Activated T-cell treated with anti-CD3 and anti-CD28 coated beads, Interleukin-2, amount 50 U/mL, for 48 hours (primary cell): Measurements from ENCODE around the gene MANBA.

Experiments
- DNase-seq, 2 experiments: peaks; one replicate each; pipeline ENCODE4 v3.0.0-alpha.2; 2020

Gene MANBA

DNA sequence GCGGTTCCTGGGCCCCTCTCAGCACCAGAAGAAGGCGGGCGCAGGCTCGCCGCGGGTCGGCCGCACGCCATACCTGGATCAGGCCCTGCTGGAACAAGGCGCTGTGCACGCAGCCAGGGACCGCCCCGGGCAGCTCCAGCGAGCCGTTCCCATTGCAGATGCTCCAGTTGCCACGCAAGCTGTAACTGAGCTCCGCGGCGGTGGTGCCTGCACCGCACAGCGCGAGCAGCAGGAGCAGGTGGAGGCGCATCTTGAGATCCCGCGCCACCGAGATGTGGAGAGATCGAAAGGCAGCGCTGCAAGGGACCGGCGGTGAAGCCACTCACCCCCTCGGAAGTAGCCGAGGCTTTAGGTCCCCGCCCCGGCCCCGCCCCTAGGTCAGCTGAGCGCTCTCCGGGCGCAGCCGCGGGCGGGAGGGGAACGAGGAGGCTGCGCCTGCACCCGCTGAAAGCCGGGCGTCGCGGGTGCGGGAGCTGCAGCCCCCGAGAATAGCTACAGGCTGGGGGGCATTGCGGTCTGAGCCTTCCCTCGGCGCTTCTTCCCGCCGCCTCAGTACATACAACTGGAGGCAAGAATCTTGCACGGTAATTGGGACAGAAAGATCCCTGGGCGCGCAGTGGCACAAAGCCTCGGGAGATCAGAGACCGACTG is at the start of gene MANBA:
Gene MANBA, minus strand, starts transcription at position 324 of the 651 bp plus-strand sequence. Its CDS starts 74 bp downstream, at position 250.
- DNase-seq, result peak; percentile 88 to 89

DNA sequence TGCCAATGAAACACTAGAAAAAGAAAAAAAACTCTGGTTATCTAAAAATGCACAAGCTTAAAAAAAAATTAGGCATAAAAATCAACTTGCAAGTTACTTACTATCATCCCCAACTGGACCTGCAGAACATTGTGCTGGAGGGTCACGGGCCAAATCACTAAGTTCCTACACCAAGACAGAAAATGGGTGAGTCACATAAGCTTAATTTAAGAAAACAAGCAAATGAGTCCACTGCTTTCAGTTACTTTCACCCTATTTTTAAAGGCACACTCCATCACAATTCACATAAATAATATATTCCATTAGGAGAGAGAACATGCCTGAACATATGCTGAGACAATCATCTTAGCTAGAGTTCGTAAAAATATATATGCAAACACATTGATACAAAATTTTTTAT is 48.9 kb upstream of the MANBA start:
- no peak for DNase-seq

DNA sequence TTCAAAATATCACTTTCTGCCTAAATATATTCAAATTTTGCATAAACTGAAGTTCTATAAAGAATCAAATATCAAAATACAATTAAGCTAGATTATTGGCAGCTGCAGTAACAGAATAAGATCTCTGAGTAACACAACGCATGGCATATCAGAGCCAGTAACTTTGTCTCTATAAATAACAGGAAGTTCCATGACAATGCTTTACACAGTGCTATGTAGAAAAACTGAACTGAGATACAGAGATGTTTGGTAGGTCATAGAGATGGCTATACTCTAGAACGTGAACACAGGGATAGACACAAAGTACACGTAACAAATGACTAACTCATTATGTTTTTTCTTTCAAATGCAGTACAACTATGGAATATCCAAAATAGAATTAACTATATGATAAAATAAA is 48.4 kb upstream of the MANBA start:
- DNase-seq, result no peak

DNA sequence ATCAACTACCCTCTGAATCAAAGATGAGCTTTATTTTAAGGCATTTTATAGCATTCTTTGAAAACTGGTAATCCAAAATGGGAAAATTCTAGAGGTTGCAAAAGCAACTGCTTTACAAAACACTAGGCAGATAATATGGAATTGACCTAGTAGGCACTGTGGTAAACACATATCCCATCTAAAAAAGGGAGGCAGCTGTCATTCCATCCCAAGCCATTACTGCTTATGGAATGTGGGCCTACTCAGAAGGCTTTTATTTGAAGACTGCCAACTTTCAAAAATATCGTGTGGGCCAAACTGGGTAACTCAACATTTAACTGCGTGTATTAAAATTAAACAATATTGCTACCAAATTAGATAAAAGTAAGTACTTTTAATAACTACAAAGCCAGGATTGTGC is 47.2 kb upstream of the MANBA start:
- no peak for DNase-seq

DNA sequence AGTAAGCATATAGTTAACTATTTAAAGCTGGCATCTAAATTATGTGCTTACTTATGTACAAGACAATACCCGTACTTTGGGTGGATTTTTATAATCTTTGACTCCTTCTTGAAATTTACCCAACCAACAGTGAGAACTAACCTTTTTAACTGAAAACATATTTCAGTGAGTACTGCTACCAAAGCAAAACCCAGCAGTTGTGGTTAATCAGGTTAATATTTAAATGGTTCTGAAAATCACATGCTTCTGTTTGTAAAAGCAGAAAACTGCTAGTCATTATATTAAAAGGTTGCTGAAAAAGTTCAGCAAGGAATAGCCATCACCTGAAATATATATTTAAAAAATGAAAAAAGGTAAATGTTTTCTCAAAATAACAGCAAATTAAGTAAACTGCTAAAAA is 46.6 kb upstream of the MANBA start:
- no peak for DNase-seq

DNA sequence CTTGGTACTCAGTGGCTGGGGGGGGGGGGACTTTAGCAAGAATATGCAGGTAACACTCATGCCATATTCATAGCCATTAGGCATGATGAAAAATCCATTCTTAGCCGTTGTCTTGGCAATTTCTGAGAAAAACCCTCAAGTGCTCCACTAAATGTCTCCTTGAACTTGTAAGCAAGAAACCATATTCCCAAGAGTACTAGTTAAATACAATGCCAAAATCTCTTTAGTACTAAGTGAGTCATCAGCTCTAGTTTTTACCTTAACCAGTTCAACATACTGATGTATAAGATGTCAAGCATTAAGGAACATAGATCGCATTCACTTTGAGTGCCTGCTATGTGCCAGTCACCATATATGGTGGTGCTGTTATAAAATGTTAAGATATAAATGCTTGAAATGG is 39.0 kb upstream of the MANBA start:
- no peak for DNase-seq

DNA sequence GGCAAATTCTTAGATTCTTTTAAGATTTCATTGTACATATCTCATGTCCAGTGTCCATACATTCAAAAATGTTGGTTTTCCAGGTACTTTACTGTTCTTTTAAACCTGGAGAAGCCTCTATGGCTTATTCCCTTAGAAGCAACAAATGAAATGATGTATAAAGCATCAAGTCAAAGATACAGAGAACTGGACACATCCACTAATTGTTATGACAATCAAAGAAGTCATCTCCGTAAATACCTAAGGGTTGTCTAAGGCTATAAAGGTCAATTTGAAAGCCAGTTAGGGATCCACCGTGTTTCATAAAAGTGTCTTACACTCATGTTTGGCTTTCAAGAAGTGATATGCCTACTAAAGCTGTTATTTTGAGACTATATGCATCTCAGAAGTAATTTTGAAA is 34.2 kb upstream of the MANBA start:
- DNase-seq, result no peak

DNA sequence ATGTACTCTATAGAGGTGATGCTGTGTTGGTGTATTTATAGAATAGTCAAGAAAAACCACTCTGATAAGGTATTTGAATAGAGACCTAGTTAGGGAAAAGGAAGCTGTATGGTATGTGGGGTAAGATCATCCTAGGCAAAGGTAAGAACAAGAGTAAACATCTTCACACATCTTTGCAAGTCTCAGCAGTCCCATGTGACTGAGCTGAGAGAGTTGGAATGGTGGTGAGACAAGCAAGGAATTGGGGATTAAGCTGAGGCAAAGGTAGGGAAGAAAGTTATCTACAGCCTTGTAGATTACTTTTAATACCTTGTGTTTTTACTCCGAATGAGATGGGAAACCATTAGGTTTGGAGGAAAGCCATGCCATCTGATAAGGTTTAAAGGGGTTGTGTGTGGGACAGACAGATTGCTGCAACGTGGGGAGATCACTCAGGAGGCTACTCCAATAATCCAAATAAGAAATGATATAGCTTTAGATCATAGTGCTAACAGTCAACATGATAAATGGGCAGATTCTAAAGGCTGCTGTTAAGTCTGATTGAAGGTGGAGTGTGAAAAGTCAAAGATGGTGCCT is 31.7 kb upstream of the MANBA start:
- no peak for DNase-seq

DNA sequence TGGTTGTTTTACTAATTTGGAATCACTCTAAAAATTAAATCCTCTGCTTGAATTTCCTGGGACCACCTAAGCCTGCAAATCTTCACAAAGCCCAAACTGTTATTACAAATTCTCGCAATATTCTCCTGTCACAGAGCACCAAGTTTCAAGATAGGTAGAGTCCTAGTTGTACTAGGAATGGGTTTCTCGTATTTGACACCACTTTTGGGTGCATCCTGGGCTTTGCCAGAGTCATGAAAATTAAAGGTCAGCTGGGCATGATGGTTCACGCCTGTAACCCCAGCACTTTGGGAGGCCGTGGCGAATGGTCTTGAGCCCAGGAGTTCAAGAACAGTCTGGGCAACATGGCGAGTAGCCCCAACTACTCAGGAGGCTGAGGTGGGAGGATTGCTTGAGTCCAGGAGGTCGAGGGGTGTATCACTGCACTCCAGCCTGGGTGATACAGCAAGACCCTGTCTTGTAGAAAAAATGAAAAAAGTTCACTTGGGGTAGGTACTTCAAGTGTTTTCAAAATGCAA is 30.6 kb upstream of the MANBA start:
- DNase-seq, result no peak

DNA sequence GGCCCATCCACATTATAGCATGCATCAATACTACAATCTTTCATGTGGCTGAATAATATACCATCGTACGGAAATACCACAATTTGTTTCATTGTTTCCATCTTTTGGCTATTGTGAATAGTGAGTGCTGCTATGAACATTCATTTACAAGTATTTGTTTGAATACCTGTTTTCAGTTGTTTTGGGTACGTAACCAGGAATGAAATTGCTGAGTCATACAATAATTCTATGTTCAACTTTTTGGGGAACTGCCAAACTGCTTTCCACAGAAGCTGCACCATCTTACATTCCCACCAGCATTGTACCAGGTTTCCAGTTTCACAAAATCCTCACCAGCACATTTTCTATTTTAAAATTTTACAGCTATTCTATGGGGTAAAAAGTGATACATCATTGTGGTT is 28.5 kb upstream of the MANBA start:
- no peak for DNase-seq

DNA sequence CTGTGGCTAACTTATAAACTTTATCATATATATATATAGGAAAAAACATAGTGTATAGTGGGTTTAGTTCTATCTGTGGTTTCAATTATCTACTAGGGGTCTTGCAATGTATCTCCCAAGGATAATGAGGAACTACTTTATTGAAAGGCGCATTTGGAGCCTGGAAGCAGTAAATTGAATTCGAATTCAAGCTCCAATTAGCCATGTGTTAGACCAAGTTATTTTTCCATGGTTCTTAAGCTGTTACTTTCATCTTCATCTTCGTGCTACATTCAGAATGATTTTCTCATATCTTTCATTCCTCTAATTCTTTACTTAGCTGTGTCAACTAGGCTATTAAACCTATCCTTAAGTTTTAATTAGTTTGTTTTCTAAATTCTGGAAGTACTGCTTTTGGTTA is 27.2 kb upstream of the MANBA start:
- no peak for DNase-seq

DNA sequence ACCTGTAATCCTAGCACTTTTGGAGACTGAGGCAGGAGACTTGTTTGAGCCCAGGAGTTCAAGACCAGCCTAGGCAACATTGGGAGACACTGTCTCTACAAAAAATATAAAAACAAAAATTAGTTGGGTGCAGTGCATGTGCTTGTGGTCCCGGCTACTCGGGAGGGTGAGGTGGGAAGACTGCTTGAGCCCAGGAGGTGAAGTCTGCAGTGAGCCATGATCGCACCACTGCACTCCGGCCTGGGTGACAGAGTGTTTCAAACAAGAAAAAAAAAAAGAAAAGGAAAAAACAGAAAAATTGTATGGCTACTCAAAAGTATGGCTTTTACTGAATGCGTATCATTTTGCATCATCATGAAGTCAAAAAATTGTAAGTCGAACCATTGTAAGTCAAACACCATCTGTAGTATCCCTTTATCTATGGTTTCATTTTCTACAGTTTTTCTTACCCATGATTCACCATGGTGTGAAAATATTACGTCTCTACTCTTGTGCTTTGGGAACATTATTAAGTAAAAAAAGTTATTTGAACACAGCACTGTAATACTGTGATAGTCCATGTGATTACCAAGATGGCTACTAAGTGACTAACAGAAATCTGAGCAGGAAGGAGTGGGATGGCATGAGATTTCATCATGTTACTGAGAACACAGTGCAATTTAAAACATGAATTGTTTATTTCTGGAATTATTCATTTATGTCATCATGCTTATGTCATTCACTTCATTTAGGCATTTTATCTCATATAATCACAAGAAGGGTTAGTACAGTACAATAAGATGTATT is 26.5 kb upstream of the MANBA start:
- DNase-seq, result no peak

DNA sequence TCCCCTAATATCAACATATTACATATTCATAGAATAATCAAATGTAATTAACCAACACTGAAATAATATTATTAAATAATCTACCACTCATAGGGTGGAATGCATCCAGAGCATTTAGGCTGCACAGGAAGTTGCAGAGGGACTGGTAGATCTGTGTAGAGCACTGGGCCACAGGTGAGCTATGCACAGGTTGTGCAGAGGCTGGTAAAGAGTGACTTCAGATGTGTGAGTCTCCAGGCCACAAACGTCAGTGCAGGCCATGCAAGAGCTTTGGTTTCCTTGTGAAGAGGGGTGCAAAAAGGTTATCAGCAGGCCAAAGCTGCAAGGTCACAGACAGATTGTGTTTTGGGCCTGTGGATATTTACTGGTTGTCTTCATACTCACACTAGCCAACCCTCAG is 25.5 kb upstream of the MANBA start:
- no peak for DNase-seq

DNA sequence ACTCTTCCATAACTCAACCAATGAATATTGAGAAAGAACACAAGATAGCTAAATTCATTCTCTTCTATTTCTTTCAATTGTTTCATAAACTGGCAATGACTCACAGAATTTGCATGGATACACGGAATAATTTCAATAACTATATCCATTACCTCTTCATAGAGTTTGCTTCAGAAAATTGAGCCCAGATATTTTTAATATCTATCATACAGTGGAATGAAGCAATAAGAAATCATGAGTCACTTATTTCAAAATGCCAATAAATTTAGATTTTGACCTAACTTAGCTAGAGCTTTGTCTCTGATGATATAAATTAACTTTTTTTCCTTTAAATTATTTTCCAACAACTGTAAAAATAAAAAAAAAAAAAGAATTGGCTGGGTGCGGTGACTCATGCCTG is 22.2 kb upstream of the MANBA start:
- DNase-seq, result no peak

DNA sequence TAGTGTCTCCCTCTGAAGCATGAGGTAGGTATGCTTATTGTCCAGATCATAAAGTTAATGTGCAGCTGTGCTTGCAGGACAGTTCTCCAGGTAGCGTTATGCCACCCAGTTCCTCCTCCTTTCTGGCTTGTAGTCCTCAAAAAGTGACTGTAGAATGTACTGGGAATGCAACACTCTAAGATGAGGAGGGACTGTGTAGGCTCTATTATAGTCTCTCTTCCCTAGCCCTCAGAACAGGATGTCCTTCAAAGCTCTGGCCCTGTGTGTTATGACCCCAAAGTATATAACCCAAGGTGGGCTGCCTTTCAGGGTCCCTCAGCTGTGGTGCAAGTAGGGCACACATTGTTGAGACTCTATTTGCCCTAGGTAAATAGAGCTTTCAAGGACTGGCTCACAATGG is 20.8 kb upstream of the MANBA start:
- DNase-seq, result no peak

DNA sequence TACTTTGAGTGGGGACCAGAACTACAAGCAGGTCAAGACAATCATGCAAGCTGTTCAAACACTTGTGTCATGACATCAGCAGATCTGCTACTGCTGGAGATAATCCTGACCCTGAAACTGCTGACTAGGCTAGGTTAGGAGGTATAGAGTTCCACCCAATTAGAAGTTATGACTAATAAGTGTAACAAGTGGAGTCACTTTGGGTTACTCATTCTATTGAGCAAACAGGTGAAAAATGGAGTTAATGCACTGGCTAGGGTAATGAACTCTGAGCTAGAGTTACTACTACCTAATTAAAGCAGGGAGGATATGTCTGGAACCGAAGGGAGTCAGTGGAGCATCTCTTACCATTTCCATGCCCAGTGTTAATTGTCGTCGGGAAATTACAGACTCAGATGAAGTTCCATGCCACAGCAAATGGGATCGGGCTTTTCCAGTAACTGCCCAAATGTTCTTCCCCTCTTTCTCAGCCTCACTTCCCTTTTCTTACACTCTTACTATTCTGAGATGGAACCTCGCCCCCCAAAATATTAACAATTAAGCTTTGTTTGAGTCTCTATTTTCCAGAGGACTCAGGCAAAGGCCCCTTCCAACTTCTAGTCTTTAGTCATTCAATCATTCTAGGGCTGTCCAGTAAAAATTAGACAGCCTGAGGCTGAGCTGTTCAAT is 19.8 kb upstream of the MANBA start:
- no peak for DNase-seq

DNA sequence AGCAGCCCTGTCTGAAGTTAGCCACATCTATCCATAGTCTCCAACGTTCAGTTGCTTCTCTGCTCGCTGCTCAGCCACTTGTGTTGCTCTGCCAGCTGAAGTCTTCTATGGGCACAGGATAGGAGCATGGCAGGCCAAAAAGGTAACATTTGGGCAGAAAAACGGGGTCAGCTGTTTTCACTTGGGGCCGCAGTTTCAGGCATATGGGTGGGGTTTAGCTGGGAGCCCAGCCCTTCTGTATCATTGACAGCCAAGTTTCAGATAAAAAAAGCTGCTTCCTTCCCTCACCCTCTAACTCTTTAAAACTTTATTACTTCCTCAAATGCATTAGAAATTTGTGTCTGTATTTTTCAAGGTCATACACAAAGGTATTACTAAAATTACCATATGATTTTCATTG is 18.4 kb upstream of the MANBA start:
- no peak for DNase-seq

DNA sequence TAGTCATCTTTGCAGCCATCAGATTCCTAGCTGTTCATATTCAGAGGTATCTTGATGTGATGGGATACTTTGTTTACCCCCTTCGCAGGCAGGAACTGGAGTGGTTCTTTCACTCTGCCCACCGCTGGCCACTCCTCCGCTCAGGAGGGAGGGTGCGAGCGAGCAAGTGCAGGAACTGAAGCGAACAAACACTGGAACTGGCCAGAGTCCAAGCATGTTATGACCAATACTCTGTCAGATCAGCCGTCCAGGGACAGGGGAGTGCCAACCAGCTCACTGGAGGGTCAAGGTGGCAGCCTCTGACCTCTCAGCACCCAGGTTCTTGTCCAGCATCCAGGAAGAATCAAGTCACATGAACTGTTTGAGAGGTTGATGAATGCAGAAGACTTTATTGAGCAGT is 18.0 kb upstream of the MANBA start:
- DNase-seq, result no peak

DNA sequence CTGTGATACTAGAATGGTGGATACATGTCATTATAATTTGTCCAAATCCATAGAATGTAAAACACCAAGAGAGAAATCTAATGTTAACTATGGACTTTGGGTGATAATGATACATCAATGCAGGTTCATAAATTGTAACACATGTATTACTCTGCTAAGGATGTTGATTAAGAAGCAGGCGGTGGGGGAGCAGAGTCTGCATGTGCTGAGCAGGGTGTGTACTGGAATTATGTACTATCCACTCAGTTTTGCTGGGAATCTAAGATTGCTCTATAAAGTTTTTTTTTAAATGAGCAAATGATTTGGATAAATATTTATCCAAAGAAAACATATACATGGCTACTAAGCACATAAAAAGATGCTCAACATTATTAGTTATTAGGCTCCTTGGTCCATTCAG is 15.0 kb upstream of the MANBA start:
- DNase-seq, result no peak

DNA sequence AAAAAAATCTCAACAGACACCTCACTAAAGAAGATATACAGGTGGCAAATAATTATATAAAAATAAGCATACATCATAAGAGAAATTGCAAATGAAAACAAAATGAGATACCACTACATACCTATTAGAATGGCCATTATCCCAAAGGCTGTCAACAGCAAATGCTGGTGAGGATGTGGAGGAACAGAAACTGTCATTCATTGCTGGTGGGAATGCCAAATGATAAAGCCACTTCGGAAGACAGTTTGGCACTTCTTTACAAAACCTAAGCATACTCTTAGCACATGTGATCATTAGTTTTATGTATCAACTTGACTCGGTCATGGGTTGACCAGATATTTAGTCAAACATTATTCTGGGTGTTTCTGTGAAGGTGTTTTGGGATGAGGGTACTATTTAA is 13.5 kb upstream of the MANBA start:
- no peak for DNase-seq

DNA sequence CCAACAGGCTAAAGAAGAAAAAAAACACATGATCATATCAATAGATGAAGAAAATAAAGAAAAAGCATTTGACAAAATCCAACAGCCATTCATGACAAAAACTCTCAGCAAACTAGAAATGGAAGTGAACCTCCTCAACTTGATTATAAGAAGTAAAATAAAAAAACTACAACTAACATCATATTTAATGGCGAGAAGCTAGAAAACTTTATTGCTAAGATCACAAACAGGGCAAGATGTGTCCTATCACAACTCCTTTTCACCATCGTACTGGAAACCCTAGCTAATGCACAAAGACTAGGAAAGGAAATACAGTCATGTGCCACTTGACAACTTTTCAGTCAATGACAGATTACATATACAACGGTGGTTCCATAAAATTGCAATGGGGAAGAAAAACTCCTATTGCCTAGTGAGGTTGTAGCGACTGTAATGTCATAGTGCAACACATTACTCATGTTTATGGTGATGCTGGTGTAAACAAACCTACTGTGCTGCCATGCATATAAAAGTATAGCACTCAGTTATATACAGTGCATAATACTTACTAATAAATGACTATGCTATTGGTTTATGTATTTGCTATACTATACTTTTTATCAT is 12.1 kb upstream of the MANBA start:
- no peak for DNase-seq

DNA sequence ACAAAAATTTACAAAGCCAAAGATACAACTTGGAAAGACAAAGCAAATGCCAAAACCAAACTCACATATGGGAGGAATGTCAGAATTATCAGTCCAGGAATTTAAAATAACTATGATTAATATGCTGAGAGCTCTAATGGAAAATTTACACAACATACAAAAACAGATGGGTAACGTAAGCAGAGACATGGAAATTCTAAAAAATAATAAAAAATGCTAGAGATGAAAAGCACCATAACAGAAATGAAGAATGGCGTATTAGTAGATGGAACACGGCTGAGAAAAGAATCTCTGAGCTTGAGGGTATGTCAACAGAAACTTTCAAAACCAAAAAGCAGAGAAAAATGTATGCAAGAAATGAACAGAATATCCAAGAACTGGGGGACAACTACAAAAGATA is 4.1 kb upstream of the MANBA start:
- DNase-seq, result no peak

DNA sequence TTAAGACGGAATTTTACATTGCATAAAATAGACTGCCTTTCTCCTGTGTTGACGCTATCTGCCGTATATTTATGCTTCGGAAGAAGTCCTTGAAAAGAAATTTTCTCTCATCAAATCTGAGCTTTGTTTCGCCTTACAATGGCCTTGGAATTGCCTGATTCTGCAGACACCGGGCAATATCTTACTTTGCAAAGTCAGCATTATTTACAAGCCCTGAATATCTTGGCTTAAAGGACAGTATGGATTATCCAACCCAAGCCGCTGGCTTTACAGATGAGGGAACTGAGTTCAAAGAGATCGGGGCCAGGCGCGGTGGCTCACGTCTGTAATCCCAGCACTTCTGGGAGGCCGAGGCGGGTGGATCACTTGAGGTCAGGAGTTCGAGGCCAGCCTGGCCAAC is 1.1 kb upstream of the MANBA start:
- DNase-seq, result no peak
